A549 (cell line): ENCODE results near the gene GPRIN3. TPM values are rescaled to one million over a fixed set of nuclear protein-coding genes. Genes with fewer than 3 reads are reported as not detected.

Experiments used
- ATAC-seq, 2 experiments: fragments of 200-7000 bp in 1 of 2; fragments of >200 bp in 1 of 2; cut with Nextera tagmentation in 1 of 2; cut with Tn5 transposase in 1 of 2; 3 replicates each; pipeline versions ENCODE4 v1.8.0 to v1.9.1; 2018 to 2020; ENCODE audit warnings: mild to moderate bottlenecking in 1 of 2, moderate library complexity in 1 of 2
- CTCF ChIA-PET: fragments of 300-600 bp; sonication (Branson Sonifier 250); formaldehyde crosslinking; extraction: SDS; loops from one replicate; lab custom pipeline; 2021; ENCODE audit warnings: antibody characterized with exemption, inconsistent platforms; lab: Yijun Ruan, JAX
- POLR2A ChIA-PET: fragments of 350-600 bp; formaldehyde crosslinking; extraction: SDS; loops from one replicate; lab custom pipeline; 2021; ENCODE audit warnings: antibody characterized with exemption, inconsistent platforms; lab: Yijun Ruan, JAX
- DNase-seq, 2 experiments: peaks; one replicate each; pipeline versions ENCODE4 v3.0.0 to v3.0.0-alpha.2; 2011 to 2016; ENCODE audit warnings: low read depth in 1 of 2, low spot score in 1 of 2
- FAIRE-seq: peaks from 2 replicates; lab custom pipeline; 2011; peaks lifted over from hg19 to GRCh38; lab: Jason Lieb, UNC
- H3K27ac ChIP-seq, 2 experiments: fragments of >200 bp; sonication (Bioruptor Twin); formaldehyde crosslinking; 3 replicates each; pipeline ENCODE4 v1.5.1; 2016 to 2017
- H3K4me1 ChIP-seq: fragments of >200 bp; sonication (Bioruptor Twin); formaldehyde crosslinking; 3 replicates; pipeline ENCODE4 v1.6.1; 2016
- H3K4me2 ChIP-seq: fragments of >200 bp; sonication (Bioruptor Twin); formaldehyde crosslinking; 3 replicates; pipeline ENCODE4 v1.6.1; 2016
- H3K4me3 ChIP-seq: fragments of >200 bp; sonication (Bioruptor Twin); formaldehyde crosslinking; 3 replicates; pipeline ENCODE4 v1.5.1; 2016
- H3K9me3 ChIP-seq: fragments of >200 bp; sonication (Bioruptor Twin); formaldehyde crosslinking; 3 replicates; pipeline ENCODE4 v1.6.1; 2016
- CBX2 ChIP-seq: fragments of 200-600 bp; sonication (generic); IDR thresholded peaks from 2 replicates; pipeline ENCODE4 v1.6.1; 2016; ENCODE audit warnings: low read depth, mild to moderate bottlenecking, borderline replicate concordance
- CEBPB ChIP-seq, 2 experiments: fragments of >200 bp in 1 of 2; sonication (Bioruptor Twin) in 1 of 2; formaldehyde crosslinking in 1 of 2; IDR thresholded peaks; 2 replicates each; pipeline ENCODE4 v1.6.1; 2012 to 2016
- CHD2 ChIP-seq: fragments of 150-350 bp; IDR thresholded peaks from 2 replicates; pipeline ENCODE4 v1.6.1; 2014; ENCODE audit warnings: low read length; ENCODE audit not compliant: partially characterized antibody
- EHF ChIP-seq: fragments of 250-450 bp; sonication (Bioruptor Pico); IDR thresholded peaks from 2 replicates; pipeline ENCODE4 v1.5.0; 2020; ENCODE audit warnings: mild to moderate bottlenecking
- EHMT2 ChIP-seq: fragments of 200-600 bp; sonication (generic); IDR thresholded peaks from 2 replicates; pipeline ENCODE4 v1.6.1; 2016; ENCODE audit warnings: antibody characterized with exemption, low read depth, mild to moderate bottlenecking, moderate library complexity
- ELK1 ChIP-seq: fragments of 150-350 bp; IDR thresholded peaks from 2 replicates; pipeline ENCODE4 v1.6.1; 2014; ENCODE audit warnings: low read depth, mild to moderate bottlenecking, low read length
- EP300 ChIP-seq, 2 experiments: fragments of >200 bp; sonication (Bioruptor Twin); formaldehyde crosslinking; IDR thresholded peaks; 2 replicates in 1 of 2; 3 replicates in 1 of 2; pipeline ENCODE4 v1.6.1; 2016 to 2017
- ESRRA ChIP-seq: fragments of 150-350 bp; IDR thresholded peaks from 2 replicates; pipeline ENCODE4 v1.6.1; 2014; ENCODE audit warnings: mild to moderate bottlenecking, low read length, borderline replicate concordance
- FOSL2 ChIP-seq, 2 experiments: fragments of 450-650 bp in 1 of 2; fragments of >200 bp in 1 of 2; sonication (Bioruptor Twin) in 1 of 2; formaldehyde crosslinking; IDR thresholded peaks; 2 replicates each; pipeline versions ENCODE4 v1.5.0 to v1.6.1; 2016 to 2020; ENCODE audit warnings: mild to moderate bottlenecking in 1 of 2, moderate library complexity in 1 of 2
- FOXS1 ChIP-seq: fragments of 250-450 bp; sonication (Bioruptor Pico); IDR thresholded peaks from 2 replicates; pipeline ENCODE4 v1.5.0; 2020; ENCODE audit warnings: mild to moderate bottlenecking, moderate library complexity
- GATA3 ChIP-seq: IDR thresholded peaks from 2 replicates; pipeline ENCODE4 v1.6.1; 2012; ENCODE audit warnings: borderline replicate concordance
- HOXA7 ChIP-seq: fragments of 250-450 bp; sonication (Bioruptor Pico); IDR thresholded peaks from 2 replicates; pipeline ENCODE4 v1.5.0; 2020; ENCODE audit warnings: mild to moderate bottlenecking, moderate library complexity
- JUN ChIP-seq, 2 experiments: fragments of >200 bp; sonication (Bioruptor Twin); formaldehyde crosslinking; IDR thresholded peaks; 2 replicates in 1 of 2; 3 replicates in 1 of 2; pipeline ENCODE4 v1.6.1; 2016 to 2017
- JUNB ChIP-seq: fragments of >200 bp; sonication (Bioruptor Twin); formaldehyde crosslinking; IDR thresholded peaks from 2 replicates; pipeline ENCODE4 v1.6.1; 2016
- KDM5A ChIP-seq: fragments of 200-600 bp; sonication (generic); IDR thresholded peaks from 2 replicates; pipeline ENCODE4 v1.6.1; 2016; ENCODE audit warnings: antibody characterized with exemption, mild to moderate bottlenecking
- MAFK ChIP-seq: fragments of 450-650 bp; IDR thresholded peaks from 2 replicates; pipeline ENCODE4 v1.6.1; 2014; ENCODE audit not compliant: partially characterized antibody
- MAZ ChIP-seq: fragments of 150-350 bp; IDR thresholded peaks from 2 replicates; pipeline ENCODE4 v1.6.1; 2014; ENCODE audit warnings: antibody characterized with exemption, low read depth, low read length, borderline replicate concordance
- MYC ChIP-seq: IDR thresholded peaks from 2 replicates; pipeline ENCODE4 v1.6.1; 2012; ENCODE audit warnings: mild to moderate bottlenecking, inconsistent platforms, low read length, improper control_type of control experiment, borderline replicate concordance
- POLR2A ChIP-seq: IDR thresholded peaks from 2 replicates; pipeline ENCODE4 v1.6.1; 2012; ENCODE audit warnings: mild to moderate bottlenecking, low read length
- POLR2AphosphoS2 ChIP-seq: conservative IDR thresholded peaks from 2 replicates; pipeline ENCODE4 v1.6.1; 2012; ENCODE audit warnings: low read length, improper control_type of control experiment, inconsistent platforms
- RAD21 ChIP-seq, 2 experiments: fragments of >200 bp in 1 of 2; sonication (Bioruptor Twin) in 1 of 2; formaldehyde crosslinking in 1 of 2; IDR thresholded peaks in 1 of 2; conservative IDR thresholded peaks in 1 of 2; 2 replicates in 1 of 2; 3 replicates in 1 of 2; pipeline ENCODE4 v1.6.1; 2012 to 2018; ENCODE audit warnings: inconsistent platforms in 1 of 2
- RARB ChIP-seq: fragments of 250-450 bp; sonication (Bioruptor Pico); IDR thresholded peaks from 2 replicates; pipeline ENCODE4 v1.8.0; 2021; ENCODE audit warnings: mild to moderate bottlenecking, moderate library complexity
- RCOR1 ChIP-seq: fragments of 150-350 bp; IDR thresholded peaks from 2 replicates; pipeline ENCODE4 v1.6.1; 2014; ENCODE audit warnings: antibody characterized with exemption, low read length, low read depth
- RFX5 ChIP-seq: fragments of 450-650 bp; IDR thresholded peaks from 2 replicates; pipeline ENCODE4 v1.7.1; 2014; ENCODE audit warnings: antibody characterized with exemption, mild to moderate bottlenecking, moderate library complexity
- RNF2 ChIP-seq: fragments of 200-600 bp; sonication (generic); IDR thresholded peaks from 2 replicates; pipeline ENCODE4 v1.6.1; 2016; ENCODE audit warnings: low read depth, mild to moderate bottlenecking, antibody characterized with exemption, moderate library complexity, borderline replicate concordance
- ZNF302 ChIP-seq: fragments of 250-450 bp; sonication (Bioruptor Pico); IDR thresholded peaks from 2 replicates; pipeline ENCODE4 v1.9.0; 2021; ENCODE audit warnings: inconsistent platforms, mild to moderate bottlenecking, moderate library complexity
- WGBS: methylation state at CpG from one replicate; pipeline ENCODE4 v1.1.6; 2017; ENCODE audit errors: missing lambda C conversion rate; 5-methylcytosine and 5-hydroxymethylcytosine counted together
- polyA plus RNA-seq, 4 experiments: library from polyadenylated mRNA; depleted of rRNA in 3 of 4; stranded (reverse); fragments of >200 nt; fragmentation: RNase III in 1 of 4; extraction: RNeasy Plus Mini Kit Qiagen cat#74134 plus additional on column Dnase treatment in 1 of 4; gene quantifications; 2 replicates in 3 of 4; 3 replicates in 1 of 4; pipeline ENCODE4 v1.2.3, GENCODE V29; 2011 to 2017
- TF ChIP-seq, protein P1 (sequence below): IDR thresholded peaks from 2 replicates; pipeline ENCODE4 v1.6.1; 2012

The GPRIN3 gene
- polyA plus RNA-seq, 2 of the 4 experiments (the other 2 are of a cell fraction): 6.8 to 18.7 TPM

DNA sequence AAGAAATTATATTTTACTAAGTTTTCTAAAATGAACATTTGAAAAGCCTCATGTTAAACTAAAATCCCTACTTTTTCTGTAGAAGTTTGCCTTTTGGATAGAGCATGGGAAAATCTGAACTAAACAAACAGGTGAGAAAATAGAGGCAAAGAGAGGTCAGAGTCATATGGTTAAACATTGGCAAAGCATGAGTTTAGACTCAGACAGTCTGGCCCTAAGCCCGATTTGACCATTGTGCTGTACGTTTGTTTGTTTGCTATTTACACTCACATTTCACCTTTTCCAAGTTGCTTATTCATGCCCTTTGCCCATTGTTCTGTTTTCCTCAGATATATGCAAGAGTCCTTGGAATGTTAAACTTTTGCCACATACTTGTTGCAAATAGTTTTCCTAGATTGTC lies 110.9 kb downstream of the GPRIN3 start:
- peak; percentile 3 to 89 for DNase-seq
- WGBS: 0% methylated on average over 2 of the region's 2 CpGs
- Histone ChIP-seq H3K4me3 (no peak overlapping the region), H3K4me2 (peak overlapping the region; percentile 64), H3K9me3 (0 out of 3 replicates have a peak, but pooled peaks cover 1% of the 10 kb centered on the region), H3K27ac (peak overlapping the region; percentile 62 to 74; a peak in 5 of 6 replicates), H3K4me1 (peaks cover 39% of the 10 kb centered on the region)
- no peak for TF ChIP-seq ESRRA
- no peak for TF ChIP-seq RCOR1
- TF ChIP-seq EP300 (IDR thresholded peaks at IDR 0.05): peak; percentile 47 to 58; a peak in 2 of 5 replicates
- TF ChIP-seq POLR2A: no peak
- no peak for TF ChIP-seq FOSL2 (IDR thresholded peaks at IDR 0.05)
- peak; percentile 68; the same call in 1 of the 2 replicates for TF ChIP-seq FOSL2 (CRISPR knock-in tag; IDR thresholded peaks at IDR 0.05)
- TF ChIP-seq RAD21 (conservative IDR thresholded peaks at IDR 0.05 in 1 of 2, IDR thresholded peaks at IDR 0.05 in 1 of 2): no peak
- TF ChIP-seq MYC: no peak
- peak; percentile 67; the same call in 1 of the 2 replicates for TF ChIP-seq GATA3
- no peak for TF ChIP-seq RARB (CRISPR knock-in tag)
- TF ChIP-seq, protein P1, sequence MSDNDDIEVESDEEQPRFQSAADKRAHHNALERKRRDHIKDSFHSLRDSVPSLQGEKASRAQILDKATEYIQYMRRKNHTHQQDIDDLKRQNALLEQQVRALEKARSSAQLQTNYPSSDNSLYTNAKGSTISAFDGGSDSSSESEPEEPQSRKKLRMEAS: 0 out of 2 replicates have a peak, but pooled peaks have one; percentile 47
- no peak for TF ChIP-seq ZNF302 (CRISPR knock-in tag)
- TF ChIP-seq JUNB: peak; percentile 38; the same call in 1 of the 2 replicates
- peak; percentile 25 to 37; a peak in 1 of 5 replicates for TF ChIP-seq JUN (IDR thresholded peaks at IDR 0.05)
- TF ChIP-seq EHF (CRISPR knock-in tag): no peak
- TF ChIP-seq CBX2: no peak
- peak in 1 of 2 experiments; percentile 60; a peak in 2 of 4 replicates for TF ChIP-seq CEBPB (IDR thresholded peaks at IDR 0.05)
- no peak for TF ChIP-seq CHD2
- TF ChIP-seq MAFK: peak; percentile 23
- ChIA-PET CTCF (no interaction called here), POLR2A (no interaction called here)
- ATAC-seq: peak; percentile 85 to 94; a peak in 5 of 6 replicates
- no peak for FAIRE-seq

DNA sequence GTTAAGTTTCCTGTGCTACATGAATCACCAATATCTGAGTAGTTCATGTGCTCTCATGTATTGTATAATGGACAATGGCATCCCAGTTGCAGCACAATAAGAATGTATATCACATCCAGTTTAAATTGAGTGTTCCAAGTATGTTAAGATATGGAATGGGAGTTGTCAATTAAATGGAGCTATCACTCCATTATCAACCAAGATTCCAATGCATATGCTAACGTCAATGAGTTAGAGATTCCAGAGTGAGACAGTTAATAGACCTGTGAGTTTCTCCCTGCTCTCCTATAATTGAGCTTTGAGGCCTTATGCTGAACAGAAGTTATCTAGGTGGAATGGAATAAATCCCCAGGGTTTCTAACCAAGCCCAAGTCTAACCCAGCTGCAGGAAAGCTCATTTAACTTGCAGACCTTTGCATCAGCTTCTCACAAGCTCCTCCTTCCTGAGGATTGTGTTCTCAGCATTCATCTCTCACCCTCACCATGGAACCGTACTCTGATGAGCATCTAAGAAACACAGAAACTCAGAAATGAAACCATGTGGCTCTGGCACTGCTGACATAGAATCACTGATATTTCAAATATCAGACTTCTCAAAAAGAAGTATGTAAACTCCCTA lies 111.4 kb downstream of the GPRIN3 start:
- 52% methylated on average over 2 of the region's 2 CpGs for WGBS
- peak in 1 of 2 experiments; percentile 70 for DNase-seq
- H3K4me3 ChIP-seq: no peak overlapping the region
- H3K4me2 ChIP-seq: peak overlapping the region; percentile 64
- TF ChIP-seq POLR2AphosphoS2 (no peak), JUN (IDR thresholded peaks at IDR 0.05) (0 out of 5 replicates have a peak, but pooled peaks of 1 of the 2 experiments have one; percentile 2)
- CTCF ChIA-PET: interaction anchor here (1.1 kb wide), 1 partner anchor 9 kb away, joined by 3 read pairs; no protein-coding TSS in a partner anchor
- POLR2A ChIA-PET: no interaction called here
- ATAC-seq: peak; percentile 78 to 94
- FAIRE-seq: no peak
- peaks cover 39% of the 10 kb centered on the region for H3K4me1 ChIP-seq
- H3K9me3 ChIP-seq: no peaks in the 10 kb centered on the region
- H3K27ac ChIP-seq: peak overlapping the region; percentile 62 to 74

- ChIA-PET CTCF (no interaction called here), POLR2A (no interaction called here)
- TF ChIP-seq RNF2: no peak
- TF ChIP-seq MAZ: no peak
- no peak for TF ChIP-seq EHMT2
- TF ChIP-seq GATA3: no peak
- TF ChIP-seq MYC: no peak
- no peak for TF ChIP-seq KDM5A
- no peak for TF ChIP-seq FOXS1
- no peak for TF ChIP-seq RCOR1
- TF ChIP-seq HOXA7 (CRISPR knock-in tag): no peak
- TF ChIP-seq POLR2AphosphoS2: no peak
- no peak for TF ChIP-seq ELK1
- TF ChIP-seq RFX5: no peak
- ATAC-seq: no peak
- DNase-seq: no peak
- Histone ChIP-seq H3K9me3 (no peaks in the 10 kb centered on the region), H3K4me2 (peak overlapping the region; percentile 33), H3K4me1 (peaks cover 39% of the 10 kb centered on the region), H3K4me3 (no peak overlapping the region), H3K27ac (peak overlapping the region; percentile 25 to 31; a peak in 3 of 6 replicates)
- WGBS: 20% methylated on average over 3 of the region's 3 CpGs
- no peak for FAIRE-seq
Observed at GRCh38 chr4:89193843-89194242, 113.8 kb downstream of the GPRIN3 start.
